A549 (cell line): Measurements from ENCODE around the gene NXPH1.

Experiments
- CHD2 ChIP-seq: fragments of 150-350 bp; IDR thresholded peaks from 2 replicates; pipeline ENCODE4 v1.6.1; 2014; ENCODE audit warnings: low read length; ENCODE audit not compliant: partially characterized antibody
- JUN ChIP-seq, 2 experiments: fragments of >200 bp; sonication (Bioruptor Twin); formaldehyde crosslinking; IDR thresholded peaks; 2 replicates in 1 of 2; 3 replicates in 1 of 2; pipeline ENCODE4 v1.6.1; 2016 to 2017
- MAFK ChIP-seq: fragments of 450-650 bp; IDR thresholded peaks from 2 replicates; pipeline ENCODE4 v1.6.1; 2014; ENCODE audit not compliant: partially characterized antibody
- NFE2L2 ChIP-seq: fragments of 150-350 bp; conservative IDR thresholded peaks from 2 replicates; pipeline ENCODE4 v1.6.1; 2014; ENCODE audit warnings: low read length
- NR3C1 ChIP-seq: fragments of >200 bp; sonication (Bioruptor Twin); formaldehyde crosslinking; IDR thresholded peaks from 3 replicates; pipeline ENCODE4 v1.6.1; 2017
- PHF8 ChIP-seq: fragments of 200-600 bp; sonication (generic); IDR thresholded peaks from 2 replicates; pipeline ENCODE4 v1.6.1; 2016; ENCODE audit warnings: low read depth, mild to moderate bottlenecking, antibody characterized with exemption, moderate library complexity, borderline replicate concordance
- POLR2A ChIP-seq: IDR thresholded peaks from 2 replicates; pipeline ENCODE4 v1.6.1; 2012; ENCODE audit warnings: mild to moderate bottlenecking, low read length
- RNF2 ChIP-seq: fragments of 200-600 bp; sonication (generic); IDR thresholded peaks from 2 replicates; pipeline ENCODE4 v1.6.1; 2016; ENCODE audit warnings: low read depth, mild to moderate bottlenecking, antibody characterized with exemption, moderate library complexity, borderline replicate concordance
- ZFP36 ChIP-seq: fragments of 450-650 bp; IDR thresholded peaks from 2 replicates; pipeline ENCODE4 v1.6.1; 2014; ENCODE audit warnings: borderline replicate concordance; ENCODE audit not compliant: partially characterized antibody
- TF ChIP-seq, protein P1 (sequence below): fragments of >200 bp; sonication (Bioruptor Twin); formaldehyde crosslinking; IDR thresholded peaks from 3 replicates; pipeline ENCODE4 v1.5.1; 2016
- TF ChIP-seq, protein P2 (sequence below): IDR thresholded peaks from 2 replicates; pipeline ENCODE4 v1.6.1; 2012
- TF ChIP-seq, protein P3 (sequence below): IDR thresholded peaks from 2 replicates; pipeline ENCODE4 v1.6.1; 2012

DNA sequence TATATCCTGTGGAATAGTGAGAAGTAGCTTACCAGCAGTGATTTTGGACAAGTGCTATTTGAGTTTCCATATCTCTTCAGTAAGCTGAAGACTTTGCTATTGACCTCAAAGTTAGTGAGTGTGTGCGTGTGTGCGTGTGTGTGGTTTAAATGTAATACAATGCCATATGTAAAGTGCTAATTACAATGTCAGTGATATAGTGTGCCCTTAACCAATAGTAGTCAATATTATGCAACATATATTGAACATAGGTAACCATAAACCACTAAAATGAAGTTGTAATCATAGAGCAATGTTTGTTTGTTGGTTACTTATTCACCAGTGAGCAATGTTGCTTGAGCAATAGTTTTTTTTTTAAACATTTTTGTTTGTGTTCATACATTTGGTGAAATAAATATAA, 309.4 kb downstream of the NXPH1 start:
- TF ChIP-seq, protein P1, sequence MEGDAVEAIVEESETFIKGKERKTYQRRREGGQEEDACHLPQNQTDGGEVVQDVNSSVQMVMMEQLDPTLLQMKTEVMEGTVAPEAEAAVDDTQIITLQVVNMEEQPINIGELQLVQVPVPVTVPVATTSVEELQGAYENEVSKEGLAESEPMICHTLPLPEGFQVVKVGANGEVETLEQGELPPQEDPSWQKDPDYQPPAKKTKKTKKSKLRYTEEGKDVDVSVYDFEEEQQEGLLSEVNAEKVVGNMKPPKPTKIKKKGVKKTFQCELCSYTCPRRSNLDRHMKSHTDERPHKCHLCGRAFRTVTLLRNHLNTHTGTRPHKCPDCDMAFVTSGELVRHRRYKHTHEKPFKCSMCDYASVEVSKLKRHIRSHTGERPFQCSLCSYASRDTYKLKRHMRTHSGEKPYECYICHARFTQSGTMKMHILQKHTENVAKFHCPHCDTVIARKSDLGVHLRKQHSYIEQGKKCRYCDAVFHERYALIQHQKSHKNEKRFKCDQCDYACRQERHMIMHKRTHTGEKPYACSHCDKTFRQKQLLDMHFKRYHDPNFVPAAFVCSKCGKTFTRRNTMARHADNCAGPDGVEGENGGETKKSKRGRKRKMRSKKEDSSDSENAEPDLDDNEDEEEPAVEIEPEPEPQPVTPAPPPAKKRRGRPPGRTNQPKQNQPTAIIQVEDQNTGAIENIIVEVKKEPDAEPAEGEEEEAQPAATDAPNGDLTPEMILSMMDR: no peak
- TF ChIP-seq POLR2A (no peak), RNF2 (no peak), MAFK (no peak), JUN (IDR thresholded peaks at IDR 0.05) (no peak), NR3C1 (no peak), PHF8 (no peak), ZFP36 (no peak), NFE2L2 (no peak), CHD2 (no peak)
- TF ChIP-seq, protein P2, sequence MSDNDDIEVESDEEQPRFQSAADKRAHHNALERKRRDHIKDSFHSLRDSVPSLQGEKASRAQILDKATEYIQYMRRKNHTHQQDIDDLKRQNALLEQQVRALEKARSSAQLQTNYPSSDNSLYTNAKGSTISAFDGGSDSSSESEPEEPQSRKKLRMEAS: no peak
- TF ChIP-seq, protein P3, sequence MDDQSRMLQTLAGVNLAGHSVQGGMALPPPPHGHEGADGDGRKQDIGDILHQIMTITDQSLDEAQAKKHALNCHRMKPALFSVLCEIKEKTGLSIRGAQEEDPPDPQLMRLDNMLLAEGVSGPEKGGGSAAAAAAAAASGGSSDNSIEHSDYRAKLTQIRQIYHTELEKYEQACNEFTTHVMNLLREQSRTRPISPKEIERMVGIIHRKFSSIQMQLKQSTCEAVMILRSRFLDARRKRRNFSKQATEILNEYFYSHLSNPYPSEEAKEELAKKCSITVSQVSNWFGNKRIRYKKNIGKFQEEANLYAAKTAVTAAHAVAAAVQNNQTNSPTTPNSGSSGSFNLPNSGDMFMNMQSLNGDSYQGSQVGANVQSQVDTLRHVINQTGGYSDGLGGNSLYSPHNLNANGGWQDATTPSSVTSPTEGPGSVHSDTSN: no peak
